Cerebellar cortex (tissue), 1 donor: ENCODE measurements around the gene DMC1.
"Not testable (repeated sequence)": the region's sequence is repeated elsewhere in the genome, so short reads cannot be mapped to it uniquely, and the experiment has no call there.

ENCODE experiments used
- DNase-seq: peaks from one replicate; pipeline ENCODE4 v3.0.0-alpha.2; 2015; ENCODE audit warnings: low spot score

DMC1 gene, protein sequence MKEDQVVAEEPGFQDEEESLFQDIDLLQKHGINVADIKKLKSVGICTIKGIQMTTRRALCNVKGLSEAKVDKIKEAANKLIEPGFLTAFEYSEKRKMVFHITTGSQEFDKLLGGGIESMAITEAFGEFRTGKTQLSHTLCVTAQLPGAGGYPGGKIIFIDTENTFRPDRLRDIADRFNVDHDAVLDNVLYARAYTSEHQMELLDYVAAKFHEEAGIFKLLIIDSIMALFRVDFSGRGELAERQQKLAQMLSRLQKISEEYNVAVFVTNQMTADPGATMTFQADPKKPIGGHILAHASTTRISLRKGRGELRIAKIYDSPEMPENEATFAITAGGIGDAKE

DNA sequence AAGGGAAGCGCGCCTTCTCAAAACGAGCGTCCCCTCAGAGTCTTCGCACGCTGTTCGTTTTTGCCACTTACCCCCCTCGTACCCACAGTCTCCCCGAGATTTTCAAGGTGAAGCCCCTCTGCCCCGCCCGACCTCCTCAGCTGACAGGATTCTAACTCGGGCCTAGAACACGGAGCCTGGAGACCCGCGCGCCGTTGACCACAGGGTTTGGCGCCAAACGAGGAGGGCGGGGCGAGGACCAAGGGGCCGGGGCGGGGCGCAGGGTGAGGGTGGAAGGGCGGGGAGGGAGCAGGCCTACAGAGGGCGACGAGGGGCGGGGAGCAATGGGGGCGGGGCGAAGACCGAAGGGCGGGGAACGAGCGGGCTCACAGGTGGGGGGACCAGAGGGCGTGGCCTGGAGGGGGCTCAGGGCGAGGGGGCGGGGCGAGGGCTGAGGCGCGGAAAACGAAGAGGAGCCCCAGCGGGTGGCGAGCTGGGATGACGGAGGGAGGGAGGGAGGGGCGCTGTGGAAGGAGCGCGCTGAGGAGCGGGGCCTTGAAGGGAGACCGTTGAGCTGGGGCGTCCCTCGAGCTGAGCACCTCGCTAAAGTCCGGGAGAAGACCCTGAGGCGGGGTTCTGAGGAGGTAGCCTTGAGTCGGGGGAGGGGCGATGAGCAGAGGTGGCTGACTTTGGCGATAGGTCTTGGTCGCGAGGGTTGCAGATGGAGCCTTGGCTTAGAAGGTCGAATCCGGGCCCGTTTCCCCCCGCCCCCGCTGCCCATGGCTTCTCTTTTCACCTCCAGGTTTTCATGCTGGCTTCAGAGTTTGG is at the start of gene DMC1:
Gene DMC1, minus strand, starts transcription at position 212 of the 807 bp plus-strand sequence. CDS start 1,927 bp downstream, outside the sequence.
- DNase-seq: peak; percentile 90

DNA sequence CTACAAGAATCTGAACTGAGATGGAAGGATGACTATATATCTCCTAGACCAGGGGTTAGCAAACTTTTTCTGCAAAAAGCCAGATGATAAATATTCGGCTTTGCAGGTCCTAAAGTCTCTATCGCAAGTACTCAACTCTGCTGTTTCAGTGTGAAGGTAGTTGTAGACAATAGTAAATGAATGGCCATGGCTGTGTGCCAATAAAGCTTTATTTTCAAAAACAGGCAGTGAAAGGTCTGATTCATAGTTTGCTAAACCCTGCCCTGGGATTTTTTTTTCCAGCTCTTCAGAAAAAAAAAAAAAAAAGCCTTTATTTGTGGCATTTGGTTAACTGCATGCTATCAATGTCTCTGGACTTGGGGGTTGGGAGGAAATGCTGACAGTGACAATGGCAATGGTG is 48.7 kb upstream of the DMC1 start:
- no peak for DNase-seq

DNA sequence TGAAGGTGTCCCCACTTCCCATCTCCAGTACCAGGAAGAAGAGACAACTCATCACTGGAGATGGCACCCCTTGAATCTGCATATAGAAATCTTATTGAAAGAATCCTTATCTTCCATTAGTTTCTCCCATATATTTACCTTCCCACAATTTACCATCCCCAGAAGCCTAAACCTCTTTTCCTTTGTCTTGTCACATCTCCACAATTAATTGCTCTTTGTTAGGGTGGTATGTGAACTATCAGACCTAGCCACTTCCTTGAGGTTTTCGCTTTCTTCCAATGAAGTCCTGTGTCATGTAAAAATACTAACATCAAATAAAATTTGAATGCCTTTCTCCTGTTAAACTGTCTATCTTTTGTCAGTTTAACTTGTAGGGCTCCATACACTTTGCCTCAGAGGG is 48.3 kb upstream of the DMC1 start:
- no peak for DNase-seq

DNA sequence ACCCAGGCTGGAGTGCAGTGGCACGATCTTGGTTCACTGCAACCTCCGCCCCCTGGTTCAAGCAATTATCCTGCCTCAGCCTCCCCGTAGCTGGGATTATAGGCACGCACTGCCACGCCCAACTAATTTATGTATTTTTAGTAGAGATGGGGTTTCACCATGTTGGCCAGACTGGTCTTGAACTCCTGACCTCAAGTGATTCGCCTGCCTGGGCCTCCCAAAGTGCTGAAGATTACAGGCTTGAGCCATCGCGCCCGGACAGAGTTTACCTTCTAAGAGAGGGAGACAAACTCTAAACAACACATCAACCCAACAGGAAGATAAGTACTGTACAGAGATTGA is 45.1 kb upstream of the DMC1 start:
- not testable (repeated sequence) for DNase-seq

DNA sequence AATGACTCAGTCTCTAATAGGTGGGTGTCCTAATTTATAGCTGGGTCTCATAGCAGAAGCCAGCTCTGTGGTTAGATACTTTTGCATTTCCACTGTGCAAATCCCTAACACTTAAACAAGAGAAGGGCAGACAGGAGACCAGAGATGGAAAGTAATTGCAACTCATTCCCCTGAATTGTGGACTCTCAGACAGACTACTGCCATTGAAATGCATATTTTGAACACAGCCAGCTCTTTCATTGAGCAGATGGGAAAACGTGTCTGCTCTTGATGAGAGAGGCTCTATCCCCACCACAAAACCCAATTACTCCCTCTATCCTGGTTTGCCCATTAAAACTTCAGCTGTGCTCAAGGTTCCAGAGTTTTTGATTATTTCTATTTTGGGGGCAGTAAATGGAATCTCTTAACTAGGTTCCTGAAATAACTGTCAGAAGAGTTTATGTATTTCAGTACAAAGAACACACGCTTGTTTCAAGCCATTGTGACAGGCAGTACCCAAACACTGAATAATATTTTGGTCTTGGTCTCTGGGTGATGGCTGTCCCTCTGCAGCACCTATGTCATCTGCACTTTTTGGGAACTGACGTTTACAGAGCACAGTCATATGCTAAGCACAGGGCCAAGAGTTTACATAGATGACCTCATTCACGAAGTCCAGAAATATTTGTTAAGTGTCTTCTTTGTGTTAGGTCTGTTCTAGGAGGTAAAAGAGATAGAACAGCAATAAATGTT is 44.5 kb upstream of the DMC1 start:
- no peak for DNase-seq

DNA sequence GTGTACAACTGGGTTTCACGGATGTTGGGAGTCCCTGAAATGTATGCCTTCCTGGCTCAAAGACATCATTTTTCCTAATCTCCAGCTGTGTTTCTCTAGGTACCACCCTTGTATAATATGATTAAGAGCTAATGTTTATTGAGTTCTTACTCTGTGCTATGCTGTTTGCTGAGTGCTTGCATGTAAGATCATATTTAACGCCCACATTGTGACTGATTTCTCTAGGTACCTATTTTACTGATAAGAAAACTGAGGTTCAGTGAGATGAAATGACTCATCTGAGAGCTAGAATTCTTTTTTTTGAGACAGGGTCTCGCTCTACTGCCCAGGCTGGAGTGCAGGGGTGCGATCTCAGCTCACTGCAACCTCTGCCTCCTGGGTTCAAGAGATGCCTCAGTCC is 43.6 kb upstream of the DMC1 start:
- no peak for DNase-seq

DNA sequence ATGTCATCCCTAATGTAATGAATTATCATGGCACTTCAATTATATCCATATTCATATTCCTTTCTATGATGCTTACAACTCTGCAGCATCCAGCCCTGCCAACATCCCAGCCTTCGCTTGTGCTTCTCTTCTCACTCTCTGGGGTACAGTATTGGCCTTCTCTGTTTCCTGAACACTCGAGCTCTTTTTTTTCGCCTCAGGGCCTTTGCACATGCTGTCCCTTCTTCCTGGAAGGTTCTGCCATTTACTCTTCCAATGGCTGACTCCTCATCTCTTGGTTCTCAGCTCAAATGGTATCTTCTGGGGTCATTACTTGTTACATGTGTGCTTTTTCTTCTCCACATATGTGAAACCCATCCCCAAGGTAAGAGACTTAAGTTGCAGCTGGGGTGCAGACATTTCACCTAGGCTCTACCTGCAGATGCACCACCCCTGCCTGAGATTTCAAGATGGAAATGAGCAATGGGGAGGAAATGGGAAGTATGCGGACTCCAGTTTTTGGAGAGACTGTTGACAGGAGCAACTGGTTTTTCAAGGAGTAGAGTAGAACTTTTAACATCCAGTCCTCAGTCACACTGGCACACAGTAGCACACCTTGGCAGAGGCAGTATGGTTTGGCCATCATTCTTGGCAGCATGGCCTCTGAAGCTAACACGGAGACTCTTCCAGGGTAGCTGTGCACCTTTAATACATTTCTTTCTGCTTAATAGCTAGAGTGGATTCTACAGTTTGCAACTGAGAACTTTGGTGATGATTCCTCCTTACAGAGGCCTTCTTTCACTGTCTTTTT is 42.4 kb upstream of the DMC1 start:
- no peak for DNase-seq

DNA sequence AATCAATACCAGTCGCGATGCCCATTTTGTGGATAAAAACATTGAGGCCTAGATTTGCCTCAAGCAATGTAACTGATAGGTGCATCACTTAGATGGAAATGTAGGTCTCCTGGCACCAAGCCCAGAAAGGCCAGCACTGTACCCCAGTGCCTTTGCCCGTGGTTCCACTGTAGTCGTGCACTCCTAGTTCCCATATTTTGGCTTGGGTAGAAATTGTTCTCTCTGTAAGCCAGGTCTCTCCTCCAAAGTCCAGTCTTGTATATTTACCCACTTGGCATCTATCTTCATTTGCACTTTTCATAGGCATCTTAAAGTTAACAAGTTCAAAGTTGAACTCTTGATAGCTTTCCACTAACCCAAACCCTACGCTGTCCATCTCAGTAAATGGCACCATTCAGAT is 41.6 kb upstream of the DMC1 start:
- no peak for DNase-seq

DNA sequence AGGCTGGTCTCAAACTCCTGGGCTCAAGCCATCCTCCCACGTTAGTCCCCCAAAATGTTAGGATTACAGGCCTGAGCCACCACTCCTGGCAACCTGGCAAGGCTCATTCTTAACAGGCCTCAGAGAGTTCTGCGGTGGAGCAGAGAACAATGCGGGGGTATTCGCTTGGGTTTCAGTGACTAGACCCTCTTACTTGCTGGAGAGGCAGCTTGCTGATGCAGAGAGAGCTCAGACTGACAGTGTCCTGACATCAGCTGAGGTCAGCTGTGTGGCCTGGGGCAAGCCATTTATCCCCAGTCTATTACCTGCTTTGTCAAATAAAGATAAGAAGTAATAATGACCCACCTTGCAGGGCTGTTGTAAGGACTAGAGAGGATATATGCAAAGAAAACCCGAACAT is 40.3 kb upstream of the DMC1 start:
- DNase-seq: no peak

DNA sequence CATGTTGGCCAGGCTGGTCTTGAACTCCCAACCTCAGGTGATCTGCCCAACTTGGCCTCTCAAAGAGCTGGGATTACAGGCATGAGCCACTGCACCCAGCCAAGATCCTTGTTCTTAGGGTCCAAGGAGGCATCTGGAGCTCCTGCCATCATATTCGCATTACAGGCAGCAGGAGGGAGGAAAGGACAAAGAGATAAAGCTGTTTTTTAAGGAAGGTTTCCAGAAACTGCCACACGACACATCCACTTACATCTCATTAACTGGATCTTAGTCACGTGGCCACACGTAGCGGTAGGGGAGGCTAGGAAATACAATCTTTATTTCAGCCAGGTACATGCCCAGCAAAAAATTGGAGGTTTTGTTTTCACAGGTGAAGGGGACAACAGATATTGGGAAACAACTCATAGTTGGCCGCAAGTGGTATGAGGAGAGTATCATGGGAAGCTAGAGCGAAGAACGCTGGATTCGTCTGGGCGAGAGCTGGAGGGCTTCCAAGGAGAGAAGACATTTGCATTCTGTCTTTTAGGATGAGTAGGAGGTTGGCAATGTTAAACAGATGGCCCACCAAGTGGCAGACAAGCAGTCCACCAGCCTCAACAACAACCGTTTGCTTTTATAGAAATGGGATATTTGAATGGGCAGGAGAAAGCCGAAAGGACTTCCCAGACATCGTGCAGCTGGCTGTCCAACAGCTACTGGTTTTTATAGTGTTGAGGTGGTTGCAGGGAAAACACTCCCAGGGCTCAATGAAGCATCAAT is 39.2 kb upstream of the DMC1 start:
- DNase-seq: peak; percentile 14

DNA sequence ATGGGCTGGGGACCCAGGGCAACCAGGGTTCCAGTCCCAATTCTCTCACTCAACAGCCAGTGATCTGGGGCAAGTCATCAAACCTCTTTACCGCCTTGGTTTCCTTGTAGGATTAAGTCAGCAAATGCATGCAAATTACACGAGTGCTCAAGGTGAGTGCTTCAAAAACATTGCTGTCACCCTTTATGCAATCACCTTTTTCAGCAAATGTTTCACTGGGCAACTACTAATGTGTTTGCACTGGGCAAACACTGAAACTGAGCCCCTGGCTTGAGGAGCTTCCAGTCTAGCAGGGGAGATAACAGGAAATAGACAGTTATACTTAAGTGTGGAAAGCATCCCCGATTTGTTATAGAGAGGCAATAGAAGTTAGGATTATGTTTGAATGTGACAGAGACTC is 37.7 kb upstream of the DMC1 start:
- DNase-seq: no peak

DNA sequence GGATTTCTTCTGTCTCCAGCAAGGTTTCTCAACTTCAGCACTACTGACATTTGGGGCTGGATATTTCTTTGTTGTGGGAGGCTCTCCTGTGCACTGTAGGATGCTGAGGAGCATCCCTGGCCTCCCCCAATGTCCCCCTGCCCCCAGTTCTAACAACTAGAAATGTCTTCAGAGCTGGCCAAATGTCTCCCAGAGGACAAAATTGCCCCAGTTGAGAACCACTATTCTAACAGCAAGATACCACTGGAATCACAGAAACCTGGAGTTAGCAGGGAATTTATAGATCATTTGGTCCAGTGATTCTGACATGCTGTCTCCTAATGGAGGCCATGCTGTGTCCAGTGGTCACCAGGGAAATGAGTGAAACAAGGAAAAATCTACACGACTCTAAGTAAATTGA is 32.2 kb upstream of the DMC1 start:
- DNase-seq: no peak

DNA sequence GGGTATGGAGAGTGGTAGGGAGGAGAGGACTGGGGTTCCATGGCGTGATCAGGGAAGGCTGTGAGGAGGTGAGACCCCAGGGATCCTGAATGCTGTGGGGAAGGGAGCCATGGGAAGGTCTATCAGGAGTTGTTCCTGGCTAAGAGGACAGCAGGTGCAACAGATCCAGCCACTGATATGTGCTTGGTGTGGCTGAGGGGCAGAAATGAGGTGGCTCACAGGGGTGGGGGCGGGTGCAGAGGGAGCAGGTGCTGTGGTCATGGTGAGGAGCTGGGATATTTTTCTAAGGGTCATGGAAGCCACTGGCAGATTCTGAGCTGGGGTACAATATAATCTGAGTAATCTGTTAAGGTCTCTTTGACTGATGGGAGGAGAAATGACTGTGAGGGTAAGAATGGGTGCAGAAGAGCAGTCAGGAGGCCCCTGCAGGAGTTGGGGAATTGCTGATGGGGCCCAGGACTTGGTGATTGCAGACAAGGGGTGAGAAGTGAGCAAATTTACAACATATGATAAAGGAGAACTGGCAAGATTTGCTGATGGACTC is 31.3 kb upstream of the DMC1 start:
- no peak for DNase-seq

DNA sequence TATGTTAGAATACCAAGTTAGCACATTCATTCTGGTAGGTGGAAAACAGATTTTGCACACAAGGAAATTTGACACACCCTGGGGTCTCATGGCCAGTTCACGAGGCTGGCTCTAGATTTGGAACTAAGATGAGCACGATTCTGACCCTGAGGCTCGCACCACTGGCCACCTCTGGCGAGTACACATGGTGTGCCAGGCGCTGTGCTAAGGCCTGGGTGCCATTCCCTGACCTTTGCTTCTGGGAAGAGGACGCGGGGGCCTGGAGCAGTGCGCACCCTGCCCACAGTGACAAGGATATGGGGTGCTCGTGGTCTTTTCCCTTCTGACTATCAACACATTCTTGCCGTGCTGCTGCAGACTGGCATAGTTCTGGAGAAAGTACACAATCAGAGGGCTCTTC is 29.5 kb upstream of the DMC1 start:
- no peak for DNase-seq

DNA sequence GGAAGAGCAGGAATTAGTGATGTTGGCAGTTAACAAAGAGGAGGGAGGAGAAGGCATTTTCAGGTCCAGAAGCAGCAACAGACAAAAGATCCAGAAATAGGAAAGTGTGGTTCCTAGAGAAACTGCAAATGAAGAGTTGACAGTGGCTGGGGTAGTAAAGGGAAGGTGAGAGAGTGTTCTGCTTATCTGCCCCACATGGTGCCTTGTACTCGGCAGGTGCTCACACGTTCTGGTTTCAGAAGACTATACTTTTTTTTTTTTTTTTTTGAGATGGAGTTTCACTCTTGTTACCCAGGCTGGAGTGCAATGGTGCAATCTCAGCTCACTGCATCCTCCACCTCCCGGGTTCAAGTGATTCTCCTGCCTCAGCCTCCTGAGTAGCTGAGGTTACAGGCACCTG is 12.9 kb upstream of the DMC1 start:
- not testable (repeated sequence) for DNase-seq

DNA sequence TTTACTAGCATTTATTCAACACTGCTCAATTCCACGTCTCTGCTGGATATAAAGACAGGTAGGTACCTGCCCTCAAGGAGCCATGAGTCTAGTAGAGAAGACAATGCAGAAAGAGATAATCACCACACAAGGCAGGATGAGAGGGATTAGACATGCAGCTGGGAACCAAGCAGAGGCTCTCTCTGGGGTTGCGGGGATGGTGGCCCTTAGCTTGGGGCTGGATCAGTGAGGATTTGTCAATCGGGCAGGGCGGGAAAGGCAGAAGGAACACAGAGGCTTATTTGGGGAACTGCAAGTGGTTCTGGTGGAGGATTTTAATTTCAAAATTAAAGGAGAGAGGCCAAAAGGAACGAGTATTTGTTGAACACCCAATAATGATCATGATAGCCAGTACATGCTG is 8.5 kb upstream of the DMC1 start:
- no peak for DNase-seq

DNA sequence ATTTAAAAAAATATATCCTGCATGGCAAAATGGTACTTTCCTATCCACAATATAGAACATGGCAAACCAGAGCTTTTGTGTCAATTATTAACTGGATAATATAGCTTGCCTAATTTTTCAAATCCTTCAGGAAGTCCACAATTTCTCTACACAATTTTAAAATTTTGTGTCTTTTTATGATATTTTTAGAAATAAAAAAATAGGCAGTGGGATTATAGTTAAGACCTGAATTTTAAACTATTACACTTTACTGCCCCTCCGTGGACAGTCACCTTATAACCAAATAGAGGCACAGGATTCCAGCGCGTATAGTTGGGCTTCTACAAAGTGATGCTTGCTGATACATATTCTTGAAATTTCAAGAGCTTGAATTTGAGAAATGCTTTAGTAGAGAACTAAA is 2.1 kb upstream of the DMC1 start:
- peak; percentile 82 for DNase-seq

DNA sequence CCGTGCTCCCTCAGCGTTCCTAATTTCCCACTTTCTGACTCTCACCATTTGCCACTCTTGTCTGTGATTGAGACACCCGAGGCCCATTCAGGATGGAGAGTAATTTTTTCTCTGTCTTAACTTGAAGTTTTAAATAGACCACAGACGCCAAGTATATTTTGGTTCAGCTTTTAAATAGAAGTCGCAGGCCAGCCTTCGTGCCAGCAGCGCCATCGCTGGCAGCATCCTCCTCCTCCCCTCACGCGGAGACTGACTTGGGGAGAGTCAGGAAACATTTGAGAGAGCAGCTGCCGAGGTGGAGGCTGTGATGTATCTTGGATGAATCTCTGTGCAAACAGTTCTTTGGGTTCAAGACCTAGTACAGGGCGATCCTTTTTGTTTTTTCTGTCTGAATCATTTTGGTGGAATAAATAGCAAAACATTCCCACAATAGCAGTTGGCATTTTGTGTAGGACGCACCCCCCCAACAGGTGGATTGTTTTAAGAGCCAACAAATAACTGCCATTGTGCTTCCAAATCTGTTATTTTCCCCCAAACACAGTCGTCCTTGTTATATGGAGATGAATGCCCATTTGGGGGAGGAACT is 889 bp upstream of the DMC1 start:
- peak; percentile 82 for DNase-seq

DNA sequence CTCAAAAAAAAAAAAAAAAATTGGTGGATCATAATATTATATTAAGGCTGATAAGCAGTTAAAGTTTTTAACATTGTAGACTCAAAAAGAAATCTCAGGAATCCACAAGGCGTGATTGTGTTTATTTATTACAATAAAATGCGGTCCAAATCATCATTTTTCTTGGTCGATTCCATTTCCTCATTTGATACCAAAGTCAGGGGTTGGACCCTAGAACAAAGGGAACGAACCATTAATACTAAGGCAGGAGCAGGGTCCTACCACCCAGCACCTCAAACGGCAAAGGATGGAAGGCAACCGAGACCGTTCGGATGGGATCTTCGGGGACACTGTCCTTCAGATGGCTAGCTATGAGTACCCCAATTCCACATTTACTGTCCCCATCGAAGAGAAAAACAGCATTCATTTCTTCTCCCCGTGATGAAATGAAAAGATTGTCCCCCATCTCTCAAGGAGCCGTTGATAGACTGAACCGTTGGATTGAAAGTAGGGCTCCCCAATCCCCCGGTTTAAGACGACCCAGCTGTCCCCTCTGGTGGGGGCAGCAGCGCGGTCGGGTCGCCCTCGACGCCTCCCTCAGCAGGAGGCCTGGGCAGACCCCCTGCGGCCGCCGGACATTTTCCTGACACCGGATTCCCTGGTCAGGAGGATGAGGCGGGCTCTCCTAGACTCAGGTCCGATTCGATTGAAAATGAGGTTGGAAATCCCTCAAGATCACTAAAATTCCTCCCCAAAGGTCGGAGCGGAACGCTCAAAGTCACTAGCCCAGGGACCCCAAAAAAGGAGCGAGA is 607 bp downstream of the DMC1 start:
- DNase-seq: peak; percentile 19
